Measurements from ENCODE around the gene ANKS1B. TPM values are rescaled to one million over a fixed set of nuclear protein-coding genes. Genes with fewer than 3 reads are reported as not detected.

ANKS1B gene
- total and polyA plus RNA-seq, 5 donors, result 0.43 to 7.4 (median 3.3) TPM

DNA sequence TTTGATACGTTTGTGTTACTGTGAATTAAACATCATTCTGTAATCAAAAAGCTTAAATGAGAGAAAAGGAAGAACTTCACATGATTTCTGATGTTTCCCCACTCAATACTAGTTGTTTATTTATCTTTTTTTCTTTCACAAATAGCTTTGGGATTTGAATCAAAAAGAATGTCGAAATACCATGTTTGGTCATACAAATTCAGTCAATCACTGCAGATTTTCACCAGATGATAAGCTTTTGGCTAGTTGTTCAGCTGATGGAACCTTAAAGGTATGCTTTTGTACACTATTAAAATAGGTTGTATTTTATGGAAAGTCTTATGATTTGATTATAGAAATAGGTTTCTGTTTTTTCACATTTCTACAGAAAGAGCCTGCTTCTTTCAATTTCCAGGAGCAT lies 1298.1 kb downstream of the ANKS1B start:
- H3K4me1 ChIP-seq (ENCODE audit: control insufficient read depth, insufficient read depth, low read length), result no peaks in the 10 kb centered on the region
- intact Hi-C loops (cut with DNase I), result no loop called here
- 87% methylated on average over 2 of the region's 2 CpGs for WGBS
- no peak overlapping the region for H3K27ac ChIP-seq (ENCODE audit: low read length)
- H3K4me3 ChIP-seq (ENCODE audit: low read length), result no peak overlapping the region
- ATAC-seq (no peak), DNase-seq (no peak)
- no peaks in the 10 kb centered on the region for H3K27me3 ChIP-seq (ENCODE audit: control insufficient read depth, insufficient read depth)
- no peaks in the 10 kb centered on the region for H3K9me3 ChIP-seq (ENCODE audit: control insufficient read depth, low read length)

Other genes with a start within 250 kb of the ANKS1B start
- 10 to 100 TPM; 13.8 to 20.1 (median 15.9) TPM for gene BLTP3B, start 157.9 kb upstream of the ANKS1B start, total RNA-seq
- gene BLTP3B, start 157.9 kb upstream of the ANKS1B start, polyA plus RNA-seq, result 6.5 TPM
- gene ACTR6, start 215.9 kb upstream of the ANKS1B start, total RNA-seq, result 10 to 100 TPM; 19.0 to 29.9 (median 23.6) TPM
- gene ACTR6, start 215.9 kb upstream of the ANKS1B start, polyA plus RNA-seq, result 19.2 TPM

Measured in right cardiac atrium (tissue), 5 donors.